A673 (cell line): ENCODE measurements around the gene SAT2. TPM values are rescaled to one million over a fixed set of nuclear protein-coding genes. Genes with fewer than 3 reads are reported as not detected.

Experiments used
- BruUV-seq: library from RNA; stranded (reverse); fragments of 400-500 nt; replicated peaks from 2 replicates; lab custom pipeline; 2021; lab: Mats Ljungman, UMichigan
- CTCF ChIA-PET: fragments of 300-600 bp; sonication (Branson Sonifier 250); formaldehyde crosslinking; loops from one replicate; lab custom pipeline; 2022; ENCODE audit warnings: antibody characterized with exemption; lab: Charles Lee
- POLR2A ChIA-PET: fragments of 300-600 bp; sonication (Branson Sonifier 250); formaldehyde crosslinking; loops from one replicate; lab custom pipeline; 2022; ENCODE audit warnings: antibody characterized with exemption; ENCODE audit not compliant: low non-redundant PET; lab: Charles Lee
- DNase-seq: peaks from one replicate; pipeline ENCODE4 v3.0.0-alpha.2; 2015; ENCODE audit warnings: low spot score
- H3K27ac ChIP-seq: fragments of 200-600 bp; sonication (generic); 2 replicates; pipeline ENCODE4 v1.5.1; 2016; ENCODE audit warnings: mixed run types, low read depth, mild to moderate bottlenecking, mixed read lengths, antibody characterized with exemption, low read length; ENCODE audit not compliant: poor library complexity, severe bottlenecking
- H3K27me3 ChIP-seq: fragments of 200-600 bp; sonication (generic); replicated peaks from 2 replicates; pipeline ENCODE4 v1.6.1; 2017; ENCODE audit warnings: mixed run types, low read depth, mild to moderate bottlenecking, mixed read lengths, antibody characterized with exemption, low read length; ENCODE audit not compliant: insufficient read depth, poor library complexity
- H3K36me3 ChIP-seq: fragments of 200-600 bp; sonication (generic); 2 replicates; pipeline ENCODE4 v1.6.1; 2016; ENCODE audit warnings: mixed run types, mild to moderate bottlenecking, mixed read lengths, antibody characterized with exemption, low read length; ENCODE audit not compliant: insufficient read depth, poor library complexity, severe bottlenecking
- H3K4me1 ChIP-seq: fragments of 200-600 bp; sonication (generic); 2 replicates; pipeline ENCODE4 v1.6.1; 2017; ENCODE audit warnings: mixed run types, mild to moderate bottlenecking, mixed read lengths, antibody characterized with exemption, low read length; ENCODE audit not compliant: insufficient read depth, poor library complexity, severe bottlenecking
- H3K4me3 ChIP-seq: fragments of 200-600 bp; sonication (generic); 2 replicates; pipeline ENCODE4 v1.5.1; 2016; ENCODE audit warnings: low read depth, mixed run types, mild to moderate bottlenecking, mixed read lengths, low read length; ENCODE audit not compliant: poor library complexity, severe bottlenecking
- H3K9me3 ChIP-seq: fragments of 200-600 bp; sonication (generic); 2 replicates; pipeline ENCODE4 v1.6.1; 2016; ENCODE audit warnings: mixed run types, low read depth, mild to moderate bottlenecking, mixed read lengths, antibody characterized with exemption, low read length; ENCODE audit not compliant: poor library complexity, severe bottlenecking
- CTCF ChIP-seq: fragments of 300-800, 200-600 bp; sonication (generic); conservative IDR thresholded peaks from 2 replicates; pipeline ENCODE4 v1.5.1; 2017; ENCODE audit warnings: low read depth, mild to moderate bottlenecking, antibody characterized with exemption, low read length, moderate library complexity, mixed read lengths
- EZH2 ChIP-seq: fragments of 200-600 bp; sonication (generic); IDR thresholded peaks from 2 replicates; pipeline ENCODE4 v1.6.1; 2017; ENCODE audit warnings: borderline replicate concordance, low read depth, mild to moderate bottlenecking, mixed read lengths, antibody characterized with exemption, low read length; ENCODE audit not compliant: poor library complexity, severe bottlenecking
- intact Hi-C: fragments of 100-400 bp; cut with micrococcal nuclease; formaldehyde crosslinking; loops from one replicate; pipeline ENCODE4 v1.10.0; 2022; ENCODE audit not compliant: unreplicated experiment
- total RNA-seq: library from RNA; stranded (reverse); gene quantifications from 2 replicates; pipeline ENCODE4 v1.2.3, GENCODE V29; 2021

Gene SAT2
- total RNA-seq, 1 experiment from 2014 or later, result 61.7 TPM

- DNase-seq, result no peak
- BruUV-seq, result no TSS peak
- Histone ChIP-seq H3K4me1 (no peaks in the 10 kb centered on the region), H3K36me3 (no peaks in the 10 kb centered on the region), H3K27ac (no peak overlapping the region), H3K9me3 (no peaks in the 10 kb centered on the region), H3K4me3 (no peak overlapping the region), H3K27me3 (no peaks in the 10 kb centered on the region)
- ChIA-PET CTCF (interaction anchor here (1.0 kb wide), 1 partner anchor 56 kb away, joined by 5 read pairs; the partner anchor contains the start of gene WRAP53), POLR2A (interaction anchor here (0.5 kb wide), 1 partner anchor 14 kb away, joined by 3 read pairs; no protein-coding TSS in a partner anchor)
- intact Hi-C loops, result no loop called here
- TF ChIP-seq CTCF (no peak), EZH2 (no peak)
Observed at GRCh38 chr17:7631398-7632380, 4.1 kb upstream of the SAT2 start.

- Histone ChIP-seq H3K36me3 (no peaks in the 10 kb centered on the region), H3K27me3 (no peaks in the 10 kb centered on the region), H3K9me3 (no peaks in the 10 kb centered on the region), H3K4me3 (no peak within 1 kb of the TSS), H3K27ac (no peak within 1 kb of the TSS), H3K4me1 (no peaks in the 10 kb centered on the region)
- no peak for DNase-seq
- TF ChIP-seq CTCF (no peak), EZH2 (no peak)
- no TSS peak for BruUV-seq
- ChIA-PET CTCF (no interaction called here), POLR2A (no interaction called here)
- intact Hi-C loops, result loop anchor here (5.0 kb wide), 1 partner anchor 57 kb away; the partner anchor contains the start of genes TP53 and WRAP53
Observed at GRCh38 chr17:7629939-7630571, 2.4 kb upstream of the SAT2 start, which contains the start of gene SHBG. TSS of gene SHBG (plus strand) at chr17:7630135. CDS start at chr17:7630173, 38 bp downstream.

- Histone ChIP-seq H3K36me3 (no peaks in the 10 kb centered on the region), H3K9me3 (no peaks in the 10 kb centered on the region), H3K4me1 (no peaks in the 10 kb centered on the region), H3K27ac (peak overlapping the region; percentile 95), H3K27me3 (no peaks in the 10 kb centered on the region), H3K4me3 (peak overlapping the region; percentile 94)
- TF ChIP-seq CTCF, result no peak
- no peak for TF ChIP-seq EZH2
- no peak for DNase-seq
- ChIA-PET CTCF (no interaction called here), POLR2A (interaction anchor here (0.7 kb wide), 1 partner anchor 297 kb away, joined by 3 read pairs; no protein-coding TSS in a partner anchor)
- intact Hi-C loops, result loop anchor here (5.0 kb wide), 1 partner anchor 60 kb away; the partner anchor contains the start of genes TP53 and WRAP53
- no TSS peak for BruUV-seq
Observed at GRCh38 chr17:7626956-7627249, 718 bp downstream of the SAT2 start.
